ENCODE results near the gene MTIF2.
"Not testable (repeated sequence)": the region's sequence is repeated elsewhere in the genome, so short reads cannot be mapped to it uniquely, and the experiment has no call there.

The MTIF2 gene

DNA sequence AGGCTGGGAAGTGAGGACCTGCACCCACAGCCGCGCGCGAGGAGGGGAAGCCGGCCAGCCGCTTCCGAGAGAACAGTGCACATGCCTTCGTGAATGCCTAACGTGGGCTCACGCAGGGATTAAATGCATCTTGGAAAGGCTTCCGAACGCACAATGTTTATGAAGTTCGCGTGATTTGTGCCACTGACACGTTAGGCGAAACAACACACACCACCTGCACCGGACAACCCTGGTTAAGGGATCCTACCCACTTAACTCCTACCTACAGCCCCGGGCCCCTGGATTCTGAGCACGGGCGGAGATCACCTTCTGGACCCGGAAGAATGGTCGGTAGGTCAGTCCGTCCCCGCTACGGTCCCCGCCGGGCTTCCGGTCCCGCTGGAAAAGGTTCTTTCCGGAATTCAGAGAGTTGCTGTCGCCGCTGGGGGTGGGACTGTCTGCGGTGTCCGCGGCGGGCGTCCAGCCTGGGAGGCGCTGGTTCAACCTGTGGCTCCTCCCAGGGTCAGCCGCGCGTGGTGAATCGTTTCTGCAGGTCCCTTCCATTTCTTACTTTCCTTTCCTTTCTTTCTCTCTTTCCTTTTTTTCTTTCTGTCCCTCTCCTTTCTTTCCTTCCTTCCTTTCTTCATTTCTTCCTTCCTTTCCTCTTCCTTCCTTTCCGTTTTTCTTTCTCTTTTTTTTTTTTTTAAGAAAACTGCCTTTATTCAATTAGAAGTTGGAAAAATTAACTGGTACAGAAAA lies at the start of gene MTIF2:
TSS of gene MTIF2 (minus strand) at position 325 of the 738 bp plus-strand sequence. CDS start 5,373 bp downstream, outside the sequence.
- peak; percentile 58 for DNase-seq

GRCh38 chr2:55314985-55315384 lies 46.0 kb upstream of the MTIF2 start:
- no peak for DNase-seq

GRCh38 chr2:55311444-55311870 lies 42.4 kb upstream of the MTIF2 start:
- no peak for DNase-seq

GRCh38 chr2:55309446-55309845 lies 40.4 kb upstream of the MTIF2 start:
- no peak for DNase-seq

DNA sequence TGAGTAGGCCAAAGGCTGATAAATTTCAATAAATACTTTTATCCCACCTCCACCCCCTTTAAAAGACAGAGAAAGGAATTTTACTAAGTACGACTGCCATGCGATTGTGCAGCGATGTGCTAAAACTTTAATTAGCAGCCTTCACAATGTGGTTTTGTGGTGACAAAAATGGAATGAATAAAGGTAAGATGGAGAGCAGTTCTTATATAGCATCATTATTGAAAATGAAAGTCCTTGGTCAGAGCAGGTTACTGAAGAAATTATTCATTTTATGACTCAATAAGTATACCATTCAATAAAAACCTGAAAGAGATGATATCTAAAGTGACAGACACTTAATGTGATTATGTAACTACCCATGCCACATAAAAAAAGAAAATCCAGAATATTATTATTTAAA lies 33.2 kb upstream of the MTIF2 start:
- DNase-seq, result no peak

GRCh38 chr2:55301277-55301676 lies 32.2 kb upstream of the MTIF2 start:
- no peak for DNase-seq

DNA sequence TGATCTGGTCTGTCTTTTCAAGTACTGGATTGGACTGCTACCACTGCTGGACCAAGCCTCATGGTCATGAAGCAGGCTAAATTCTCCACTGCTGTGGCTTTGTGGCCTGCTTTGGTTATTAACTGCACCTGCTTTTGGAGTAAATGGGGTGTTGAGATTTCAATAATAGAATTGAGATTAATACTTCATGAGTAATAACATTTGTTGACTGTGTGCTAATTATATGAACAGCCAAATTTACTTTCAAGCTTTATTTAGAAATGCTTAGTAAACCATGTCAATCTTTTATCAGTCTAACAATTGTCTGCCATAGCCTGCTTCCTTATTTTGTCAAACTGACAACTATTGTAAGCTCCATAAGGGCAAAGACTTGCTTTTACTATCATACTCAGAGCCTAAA lies 27.4 kb upstream of the MTIF2 start:
- no peak for DNase-seq

DNA sequence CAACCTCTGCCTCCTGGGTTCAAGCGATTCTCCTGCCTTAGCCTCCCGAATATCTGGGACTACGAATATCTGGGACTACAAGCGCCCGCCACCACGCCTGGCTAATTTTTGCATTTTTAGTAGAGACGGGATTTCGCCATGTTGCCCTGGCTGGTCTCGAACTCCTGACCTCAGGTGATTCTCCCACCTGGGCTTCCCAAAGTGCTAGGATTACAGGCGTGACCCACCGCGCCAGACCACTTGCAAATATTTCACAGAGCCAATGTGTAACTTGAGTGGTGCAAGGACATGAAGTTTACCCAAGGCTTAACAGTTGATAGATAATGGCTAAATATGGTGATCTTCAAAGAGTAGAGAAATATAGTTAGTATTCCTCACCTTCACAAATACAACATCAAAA lies 14.1 kb upstream of the MTIF2 start:
- no peak for DNase-seq

- DNase-seq, result peak; percentile 26
Observed at GRCh38 chr2:55282110-55282917, 13.3 kb upstream of the MTIF2 start.

- DNase-seq, result not testable (repeated sequence)
Observed at GRCh38 chr2:55280851-55281546, 12.0 kb upstream of the MTIF2 start.

- not testable (repeated sequence) for DNase-seq
Observed at GRCh38 chr2:55279859-55280424, 10.9 kb upstream of the MTIF2 start.

DNA sequence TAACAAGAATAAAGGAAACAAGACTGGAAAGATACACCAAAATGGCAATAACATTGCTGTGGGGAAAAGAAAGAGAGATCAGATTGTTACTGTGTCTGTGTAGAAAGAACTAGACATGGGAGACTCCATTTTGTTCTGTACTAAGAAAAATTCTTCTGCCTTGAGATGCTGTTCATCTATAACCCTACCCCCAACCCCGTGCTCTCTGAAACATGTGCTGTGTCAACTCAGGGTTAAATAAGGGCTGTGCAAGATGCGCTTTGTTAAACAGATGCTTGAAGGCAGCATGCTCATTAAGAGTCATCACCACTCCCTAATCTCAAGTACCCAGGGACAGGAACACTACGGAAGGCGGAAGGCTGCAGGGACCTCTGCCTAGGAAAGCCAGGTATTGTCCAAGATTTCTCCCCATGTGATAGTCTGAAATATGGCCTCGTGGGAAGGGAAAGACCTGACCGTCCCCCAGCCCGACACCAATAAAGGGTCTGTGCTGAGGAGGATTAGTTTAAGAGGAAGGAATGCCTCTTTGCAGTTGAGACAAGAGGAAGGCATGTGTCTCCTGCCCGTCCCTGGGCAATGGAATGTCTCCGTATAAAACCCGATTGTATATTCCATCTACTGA lies 10.3 kb upstream of the MTIF2 start:
- not testable (repeated sequence) for DNase-seq

DNA sequence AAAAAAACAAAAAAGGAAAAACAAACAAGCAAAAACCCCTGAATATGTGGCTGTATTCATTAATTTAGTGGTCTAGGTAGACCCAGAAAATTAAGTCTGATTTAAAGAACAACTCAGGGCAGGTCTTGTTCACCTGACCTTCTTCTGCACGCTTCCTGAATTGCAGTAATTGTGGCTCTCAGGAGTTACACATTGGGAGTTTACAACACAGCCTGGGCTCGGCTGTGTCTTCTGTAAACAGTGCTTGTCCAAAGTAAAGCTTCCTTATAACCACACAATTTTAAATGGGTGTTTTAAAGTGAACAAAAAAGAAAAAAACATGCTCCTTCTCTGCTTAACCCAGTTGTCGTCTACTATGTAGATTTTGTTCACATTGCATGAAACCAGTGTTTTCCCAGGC lies 8.3 kb upstream of the MTIF2 start:
- DNase-seq, result no peak

DNA sequence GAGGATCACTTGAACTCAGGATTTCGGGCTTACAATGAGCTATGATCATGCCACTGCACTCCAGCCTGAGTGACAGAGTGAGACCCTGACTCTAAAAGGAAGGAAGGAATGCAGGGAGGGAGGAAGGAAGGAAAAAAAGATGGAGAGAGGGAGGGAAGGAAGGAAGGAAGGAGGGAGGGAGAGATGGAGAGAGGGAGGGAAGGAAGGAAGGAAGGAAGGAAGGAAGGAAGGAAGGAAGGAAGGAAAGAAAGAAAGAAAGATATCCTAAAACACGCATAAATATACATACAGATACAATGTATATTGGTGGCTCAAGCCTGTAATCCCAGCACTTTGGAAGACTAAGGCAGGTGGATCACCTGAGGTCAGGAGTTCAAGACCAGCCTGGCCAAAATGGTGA lies 5.3 kb upstream of the MTIF2 start:
- not testable (repeated sequence) for DNase-seq

DNA sequence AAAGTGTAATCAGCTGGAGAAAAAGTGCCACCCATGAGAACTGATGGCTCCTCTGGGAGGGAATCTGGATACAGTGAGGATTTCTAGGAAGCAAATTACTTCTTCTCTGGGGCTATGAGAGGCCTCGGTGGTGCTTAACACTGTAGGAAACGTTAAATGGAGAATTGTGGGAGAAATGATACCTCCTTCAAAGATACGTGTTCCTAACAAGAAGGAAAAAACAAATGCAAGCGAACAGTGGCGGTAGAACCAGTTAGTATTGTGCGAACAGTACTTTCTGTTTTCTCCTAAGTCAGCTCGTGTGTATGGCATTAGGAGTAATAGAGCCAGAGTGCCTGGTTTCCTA lies 587 bp upstream of the MTIF2 start:
- DNase-seq, result no peak

GRCh38 chr2:55268288-55268906 lies 634 bp downstream of the MTIF2 start:
- no peak for DNase-seq

- DNase-seq, result not testable (repeated sequence)
Observed at GRCh38 chr2:55259586-55259985, 9.4 kb downstream of the MTIF2 start.

GRCh38 chr2:55252832-55253231 lies 16.2 kb downstream of the MTIF2 start:
- DNase-seq, result no peak

DNA sequence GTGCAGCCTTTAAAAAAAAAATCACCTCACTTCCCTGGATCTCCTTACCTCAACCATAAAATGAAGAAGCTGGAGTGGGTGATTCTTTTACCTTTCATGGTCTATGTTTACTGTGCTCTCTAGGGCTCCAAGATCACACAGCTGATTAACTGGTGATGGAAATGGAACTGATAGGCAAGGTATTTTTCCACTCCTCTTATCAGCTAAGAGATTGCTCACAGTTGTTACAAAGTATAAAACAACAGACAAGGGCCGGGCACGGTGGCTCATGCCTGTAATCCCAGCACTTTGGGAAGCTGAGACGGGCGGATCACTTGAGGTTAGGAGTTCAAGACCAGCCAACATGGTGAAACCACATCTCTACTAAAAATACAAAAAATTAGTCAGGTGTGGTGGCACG lies 22.0 kb downstream of the MTIF2 start:
- no peak for DNase-seq

DNA sequence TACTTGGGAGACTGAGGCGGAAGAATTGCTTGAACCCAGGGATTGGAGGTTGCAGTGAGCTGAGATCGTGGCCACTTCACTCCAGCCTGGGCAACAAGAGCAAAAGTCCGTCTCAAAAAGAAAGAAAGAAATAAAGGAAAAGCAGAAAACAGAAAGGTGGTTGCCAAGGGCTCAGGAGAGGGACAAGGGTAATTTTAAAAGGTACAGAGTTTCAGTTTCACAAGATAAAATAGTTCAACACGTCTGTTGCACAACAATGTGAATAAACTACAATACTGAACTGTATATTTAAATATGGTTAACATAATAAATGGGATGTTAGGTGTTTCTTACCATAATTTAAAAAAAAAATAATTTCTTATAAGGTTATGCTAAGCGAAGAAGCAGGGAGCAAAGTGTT lies 23.6 kb downstream of the MTIF2 start:
- DNase-seq, result no peak

DNA sequence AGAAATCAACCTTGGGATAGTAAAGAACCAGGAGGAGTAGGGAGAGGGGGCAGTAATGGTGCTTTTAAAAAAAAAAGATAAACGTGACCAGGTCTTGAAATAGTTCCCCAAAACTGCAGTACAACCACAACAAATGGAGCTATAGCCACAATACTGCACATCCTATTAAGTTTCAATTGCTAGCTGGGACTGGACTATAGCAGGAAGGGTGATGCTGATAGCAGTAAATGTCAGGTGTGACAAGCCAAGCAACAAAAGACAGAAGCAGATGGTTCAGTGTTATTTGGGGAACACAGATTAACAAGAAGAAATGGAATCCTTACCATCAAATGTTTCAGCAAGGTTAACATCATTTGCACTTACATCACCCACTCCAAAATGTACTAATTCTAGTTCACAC lies 26.4 kb downstream of the MTIF2 start:
- no peak for DNase-seq

- DNase-seq, result not testable (repeated sequence)
Observed at GRCh38 chr2:55241582-55241981, 27.4 kb downstream of the MTIF2 start.

Data from 8988T (cell line).